Panc1 (cell line): Measurements from ENCODE around the gene TMEM121B. TPM values are rescaled to one million over a fixed set of nuclear protein-coding genes. Genes with fewer than 3 reads are reported as not detected.
A peak's percentile ranks its signal among the peaks of the same experiment; 100 is the strongest.

ENCODE experiments used
- ATAC-seq: fragments of 200-7000 bp; cut with Tn5 transposase; 2 replicates; pipeline ENCODE4 v1.9.1; 2020; ENCODE audit warnings: mild to moderate bottlenecking, moderate library complexity
- BruUV-seq: library from RNA; stranded (reverse); fragments of 400-500 nt; replicated peaks from 2 replicates; lab custom pipeline; 2021; lab: Mats Ljungman, UMichigan
- CTCF ChIA-PET: fragments of 300-600 bp; sonication (Branson Sonifier 250); formaldehyde crosslinking; loops from one replicate; lab custom pipeline; 2022; ENCODE audit warnings: antibody characterized with exemption; lab: Charles Lee
- POLR2A ChIA-PET: fragments of 300-600 bp; sonication (Branson Sonifier 250); formaldehyde crosslinking; loops from one replicate; lab custom pipeline; 2022; ENCODE audit warnings: antibody characterized with exemption; lab: Charles Lee
- DNase-seq: peaks from one replicate; pipeline ENCODE4 v3.0.0-alpha.2; 2010; ENCODE audit warnings: low read depth, low spot score
- H3K27ac ChIP-seq: 2 replicates; pipeline ENCODE4 v1.5.1; 2011; ENCODE audit warnings: mild to moderate bottlenecking, low read length, inconsistent platforms
- H3K27me3 ChIP-seq: fragments of 200-500 bp; sonication (Bioruptor generic); 2 replicates; pipeline ENCODE4 v1.6.0; 2014; ENCODE audit warnings: low read length, inconsistent platforms; ENCODE audit not compliant: control insufficient read depth, insufficient read depth
- H3K36me3 ChIP-seq: fragments of 200-500 bp; sonication (Bioruptor generic); 2 replicates; pipeline ENCODE4 v1.5.1; 2014; ENCODE audit warnings: inconsistent platforms, mild to moderate bottlenecking, low read length, moderate library complexity; ENCODE audit not compliant: control insufficient read depth, insufficient read depth
- H3K4me1 ChIP-seq: 2 replicates; pipeline ENCODE4 v1.5.1; 2011; ENCODE audit warnings: inconsistent platforms, mild to moderate bottlenecking, low read length, moderate library complexity; ENCODE audit not compliant: control insufficient read depth, insufficient read depth
- H3K4me3 ChIP-seq, 2 experiments: 2 replicates each; pipeline ENCODE4 v1.5.1; 2011 to 2012; ENCODE audit warnings: low read depth in 2 of 2, low read length in 2 of 2, mild to moderate bottlenecking in 2 of 2, inconsistent platforms in 1 of 2, moderate library complexity in 1 of 2
- H3K9me3 ChIP-seq: fragments of 200-500 bp; sonication (Bioruptor generic); 2 replicates; pipeline ENCODE4 v1.5.1; 2014; ENCODE audit warnings: low read depth, mild to moderate bottlenecking, inconsistent platforms, low read length, moderate library complexity; ENCODE audit not compliant: control insufficient read depth, insufficient read depth
- POLR2AphosphoS5 ChIP-seq: IDR thresholded peaks from 2 replicates; pipeline ENCODE4 v1.6.1; 2012; ENCODE audit warnings: mild to moderate bottlenecking, low read depth, low read length, moderate library complexity
- REST ChIP-seq, 2 experiments: IDR thresholded peaks; 2 replicates each; pipeline ENCODE4 v1.6.1; 2011 to 2012; ENCODE audit warnings: low read depth in 2 of 2, control low read depth in 1 of 2, low read length in 1 of 2, mild to moderate bottlenecking in 1 of 2, moderate library complexity in 1 of 2; ENCODE audit not compliant: insufficient read depth in 1 of 2
- SIN3A ChIP-seq: IDR thresholded peaks from 2 replicates; pipeline ENCODE4 v1.6.1; 2012; ENCODE audit warnings: low read depth, mild to moderate bottlenecking, low read length, moderate library complexity, borderline replicate concordance; ENCODE audit not compliant: insufficient read depth
- TCF7L2 ChIP-seq: IDR thresholded peaks from 2 replicates; pipeline ENCODE4 v1.6.1; 2011; ENCODE audit warnings: mild to moderate bottlenecking, low read depth, low read length, inconsistent platforms
- in situ Hi-C: cut with HindIII; loops from 2 replicates; pipeline ENCODE4 v1.10.0; 2016; ENCODE audit warnings: low sequenced_read_pairs, low pct_unique_long_range_greater_than_20kb
- intact Hi-C: fragments of 100-400 bp; cut with micrococcal nuclease; formaldehyde crosslinking; loops from one replicate; pipeline ENCODE4 v1.10.0; 2022; ENCODE audit not compliant: unreplicated experiment
- total RNA-seq: library from RNA; stranded (reverse); gene quantifications from one replicate; pipeline ENCODE4 v1.2.1, GENCODE V29; 2021; ENCODE audit not compliant: unreplicated experiment
- TF ChIP-seq, protein P1 (sequence below): fragments of 450-650 bp; IDR thresholded peaks from 2 replicates; pipeline ENCODE4 v1.5.1; 2017; ENCODE audit warnings: mild to moderate bottlenecking

TMEM121B gene
- total RNA-seq, 1 experiment from 2014 or later: 0.44 TPM

DNA sequence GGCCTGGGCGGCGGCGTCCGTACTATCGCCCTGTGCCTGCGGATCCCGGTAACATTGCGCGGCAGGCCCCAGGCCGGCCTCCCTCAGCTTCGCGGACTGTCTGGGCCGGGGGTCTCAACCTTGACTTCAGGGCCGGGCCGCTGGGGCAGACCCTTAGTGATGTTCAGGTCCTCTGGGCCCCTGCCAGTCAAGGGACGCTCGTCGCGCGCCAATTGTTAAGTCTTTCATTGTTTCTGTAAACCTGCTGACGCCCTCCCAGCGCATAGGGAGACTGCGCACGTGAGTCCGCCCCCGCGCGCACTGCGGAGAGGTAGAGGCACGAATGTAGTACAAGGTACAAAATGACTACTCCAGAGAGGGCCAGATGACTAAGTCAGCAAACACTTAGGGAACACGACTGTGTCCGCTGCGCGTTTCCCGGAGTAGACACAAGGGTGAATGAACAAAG lies 38.4 kb upstream of the TMEM121B start:
- H3K4me3 ChIP-seq: peak overlapping the region; percentile 70 to 78
- in situ Hi-C loops (no loop called here), intact Hi-C loops (no loop called here)
- DNase-seq (no peak), ATAC-seq (peak; percentile 46)
- no peaks in the 10 kb centered on the region; the same call in 1 of the 2 replicates for H3K36me3 ChIP-seq
- BruUV-seq: no TSS peak
- peaks cover 9% of the 10 kb centered on the region for H3K4me1 ChIP-seq
- CTCF ChIA-PET: no interaction called here
- POLR2A ChIA-PET: interaction anchor here (0.5 kb wide), 1 partner anchor 20 kb away, joined by 8 read pairs; no protein-coding TSS in a partner anchor
- peak overlapping the region; percentile 77 for H3K27ac ChIP-seq
- H3K9me3 ChIP-seq: no peaks in the 10 kb centered on the region
- no peaks in the 10 kb centered on the region for H3K27me3 ChIP-seq
- no peak for TF ChIP-seq SIN3A
- TF ChIP-seq REST (IDR thresholded peaks at IDR 0.05; ENCODE audit: insufficient read depth in 1 of 2, low read depth in 2 of 2, low read length in 1 of 2): no peak
- no peak for TF ChIP-seq POLR2AphosphoS5
- no peak for TF ChIP-seq TCF7L2
- TF ChIP-seq, protein P1, sequence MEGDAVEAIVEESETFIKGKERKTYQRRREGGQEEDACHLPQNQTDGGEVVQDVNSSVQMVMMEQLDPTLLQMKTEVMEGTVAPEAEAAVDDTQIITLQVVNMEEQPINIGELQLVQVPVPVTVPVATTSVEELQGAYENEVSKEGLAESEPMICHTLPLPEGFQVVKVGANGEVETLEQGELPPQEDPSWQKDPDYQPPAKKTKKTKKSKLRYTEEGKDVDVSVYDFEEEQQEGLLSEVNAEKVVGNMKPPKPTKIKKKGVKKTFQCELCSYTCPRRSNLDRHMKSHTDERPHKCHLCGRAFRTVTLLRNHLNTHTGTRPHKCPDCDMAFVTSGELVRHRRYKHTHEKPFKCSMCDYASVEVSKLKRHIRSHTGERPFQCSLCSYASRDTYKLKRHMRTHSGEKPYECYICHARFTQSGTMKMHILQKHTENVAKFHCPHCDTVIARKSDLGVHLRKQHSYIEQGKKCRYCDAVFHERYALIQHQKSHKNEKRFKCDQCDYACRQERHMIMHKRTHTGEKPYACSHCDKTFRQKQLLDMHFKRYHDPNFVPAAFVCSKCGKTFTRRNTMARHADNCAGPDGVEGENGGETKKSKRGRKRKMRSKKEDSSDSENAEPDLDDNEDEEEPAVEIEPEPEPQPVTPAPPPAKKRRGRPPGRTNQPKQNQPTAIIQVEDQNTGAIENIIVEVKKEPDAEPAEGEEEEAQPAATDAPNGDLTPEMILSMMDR: no peak

- no peaks in the 10 kb centered on the region; the same call in 1 of the 2 replicates for H3K36me3 ChIP-seq
- H3K4me1 ChIP-seq: peaks cover 9% of the 10 kb centered on the region
- ChIA-PET CTCF (no interaction called here), POLR2A (no interaction called here)
- no peaks in the 10 kb centered on the region for H3K27me3 ChIP-seq
- BruUV-seq: no TSS peak
- peak within 1 kb of the TSS; percentile 77 for H3K27ac ChIP-seq
- in situ Hi-C loops (no loop called here), intact Hi-C loops (no loop called here)
- no peaks in the 10 kb centered on the region for H3K9me3 ChIP-seq
- TF ChIP-seq SIN3A (0 out of 2 replicates have a peak, but pooled peaks have one; percentile 30), TCF7L2 (no peak), REST (IDR thresholded peaks at IDR 0.05; ENCODE audit: insufficient read depth in 1 of 2, low read depth in 2 of 2, low read length in 1 of 2) (no peak), POLR2AphosphoS5 (peak; percentile 51)
- TF ChIP-seq, protein P1: no peak
- ATAC-seq (peak; percentile 95), DNase-seq (no peak)
- peak within 1 kb of the TSS; percentile 70 to 78 for H3K4me3 ChIP-seq
Observed at GRCh38 chr22:17158568-17159503, 37.7 kb upstream of the TMEM121B start, which contains the start of gene HDHD5. HDHD5 (minus strand) TSS chr22:17159277; CDS start chr22:17159251, 26 bp downstream.
